Testis (tissue), 2 donors: ENCODE data around the gene CDC27.

ENCODE experiments used
- POLR2A ChIP-seq: fragments of 450-650 bp; IDR thresholded peaks from one replicate; pipeline ENCODE4 v1.6.1; 2017; ENCODE audit warnings: antibody characterized with exemption, mild to moderate bottlenecking, moderate library complexity
- TF ChIP-seq, protein P1 (sequence below), 3 experiments: fragments of 450-650 bp in 2 of 3; fragments of 200-600 bp in 1 of 3; sonication (generic) in 1 of 3; IDR thresholded peaks; one replicate each; pipeline ENCODE4 v1.5.1; 2016 to 2019; ENCODE audit warnings: antibody characterized with exemption in 3 of 3, mild to moderate bottlenecking in 2 of 3, moderate library complexity in 1 of 3

DNA sequence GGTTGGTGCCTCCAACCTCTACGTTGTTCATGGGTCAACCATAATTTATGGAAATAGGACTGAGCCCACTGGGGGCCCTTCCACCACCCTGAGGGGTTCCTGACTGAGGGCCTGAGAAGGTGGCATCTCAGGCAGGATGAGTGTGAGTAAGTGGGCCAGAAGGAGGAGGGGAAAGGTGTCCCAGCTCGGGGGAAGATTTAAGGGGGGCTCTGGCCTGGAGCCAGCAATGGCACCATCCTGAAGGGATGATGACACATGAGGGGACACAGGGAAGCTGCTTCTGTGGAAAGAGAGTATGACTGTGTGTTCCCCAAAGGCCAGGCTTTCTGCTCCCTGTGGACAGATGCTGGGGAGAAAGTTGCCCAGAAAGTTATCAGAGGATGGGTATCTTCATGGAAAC lies 38.8 kb upstream of the CDC27 start:
- TF ChIP-seq, protein P1, sequence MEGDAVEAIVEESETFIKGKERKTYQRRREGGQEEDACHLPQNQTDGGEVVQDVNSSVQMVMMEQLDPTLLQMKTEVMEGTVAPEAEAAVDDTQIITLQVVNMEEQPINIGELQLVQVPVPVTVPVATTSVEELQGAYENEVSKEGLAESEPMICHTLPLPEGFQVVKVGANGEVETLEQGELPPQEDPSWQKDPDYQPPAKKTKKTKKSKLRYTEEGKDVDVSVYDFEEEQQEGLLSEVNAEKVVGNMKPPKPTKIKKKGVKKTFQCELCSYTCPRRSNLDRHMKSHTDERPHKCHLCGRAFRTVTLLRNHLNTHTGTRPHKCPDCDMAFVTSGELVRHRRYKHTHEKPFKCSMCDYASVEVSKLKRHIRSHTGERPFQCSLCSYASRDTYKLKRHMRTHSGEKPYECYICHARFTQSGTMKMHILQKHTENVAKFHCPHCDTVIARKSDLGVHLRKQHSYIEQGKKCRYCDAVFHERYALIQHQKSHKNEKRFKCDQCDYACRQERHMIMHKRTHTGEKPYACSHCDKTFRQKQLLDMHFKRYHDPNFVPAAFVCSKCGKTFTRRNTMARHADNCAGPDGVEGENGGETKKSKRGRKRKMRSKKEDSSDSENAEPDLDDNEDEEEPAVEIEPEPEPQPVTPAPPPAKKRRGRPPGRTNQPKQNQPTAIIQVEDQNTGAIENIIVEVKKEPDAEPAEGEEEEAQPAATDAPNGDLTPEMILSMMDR (IDR thresholded peaks at IDR 0.05) = no peak
- no peak for TF ChIP-seq POLR2A
